Adrenal gland (tissue), 12 donors: ENCODE measurements around the gene BRIP1. TPM values are rescaled to one million over a fixed set of nuclear protein-coding genes. Genes with fewer than 3 reads are reported as not detected.

Experiments used
- DNase-seq, 7 donors: peaks; one replicate each; pipeline ENCODE4 v3.0.0-alpha.2; 2019 to 2020
- H3K27ac ChIP-seq, 5 donors: fragments of 200-600 bp; sonication (generic) in 4 of 5; 1 replicate in 3 of 5; 2 replicates in 2 of 5; pipeline versions ENCODE4 v1.5.1 to v1.8.0; 2016 to 2020; ENCODE audit warnings: mild to moderate bottlenecking in 1 of 5
- H3K27me3 ChIP-seq: fragments of 200-600 bp; 2 replicates; pipeline ENCODE4 v1.8.0; 2021
- H3K36me3 ChIP-seq, 2 donors: fragments of 200-600 bp; replicated peaks in 1 of 2; 1 replicate in 1 of 2; 2 replicates in 1 of 2; pipeline versions ENCODE4 v1.5.1 to v1.8.0; 2018 to 2022
- H3K4me1 ChIP-seq, 2 donors: fragments of 200-600 bp; replicated peaks in 1 of 2; 1 replicate in 1 of 2; 2 replicates in 1 of 2; pipeline versions ENCODE4 v1.5.1 to v1.8.0; 2018 to 2021
- H3K4me3 ChIP-seq, 4 donors: fragments of 200-600 bp; sonication (generic) in 3 of 4; one replicate each; pipeline ENCODE4 v1.5.1; 2016 to 2018
- H3K9me3 ChIP-seq, 3 donors: fragments of 200-600 bp; sonication (generic) in 1 of 3; replicated peaks in 1 of 3; 1 replicate in 2 of 3; 2 replicates in 1 of 3; pipeline versions ENCODE4 v1.5.1 to v1.8.0; 2016 to 2021
- CTCF ChIP-seq, 6 experiments: fragments of 450-650 bp in 4 of 6; fragments of 200-600 bp in 2 of 6; sonication (generic) in 1 of 6; IDR thresholded peaks; 1 replicate in 5 of 6; 2 replicates in 1 of 6; pipeline versions ENCODE4 v1.5.1 to v1.8.0; 2016 to 2021; ENCODE audit warnings: antibody characterized with exemption in 6 of 6, mild to moderate bottlenecking in 2 of 6, moderate library complexity in 1 of 6
- POLR2A ChIP-seq, 2 donors: fragments of 450-650 bp; IDR thresholded peaks; one replicate each; pipeline ENCODE4 v1.6.1; 2017; ENCODE audit warnings: antibody characterized with exemption in 2 of 2, mild to moderate bottlenecking in 2 of 2, moderate library complexity in 1 of 2
- WGBS, 4 donors: extraction: QIAGEN DNeasy Blood & Tissue Kit in 2 of 4; methylation state at CpG; one replicate each; pipeline versions ENCODE4 v1.1.5 to v1.1.7; 2013 to 2017; 5-methylcytosine and 5-hydroxymethylcytosine counted together
- intact Hi-C, 2 donors: fragments of 100-400 bp; cut with DNase I; formaldehyde crosslinking; loops; one replicate each; pipeline versions ENCODE4 v1.14.1 to v1.15.0; 2022 to 2023
- polyA plus RNA-seq, 3 donors: library from polyadenylated mRNA; stranded (reverse); fragments of 200-250 nt in 2 of 3; fragments of 350-450 nt in 1 of 3; fragmentation: Illumina TruSeq in 1 of 3; extraction: RNeasy Lipid Tissue Mini Kit (QIAGEN cat#74804) in 1 of 3; gene quantifications; one replicate each; pipeline ENCODE4 v1.2.3, GENCODE V29; 2013 to 2014
- total RNA-seq, 9 donors: library from RNA; depleted of rRNA in 4 of 9; stranded (reverse); fragments of >200 nt in 4 of 9; fragments of 120-200 nt in 1 of 9; fragmentation: NEBNext Ultra II Directional in 1 of 9; extraction: Animal tissue kit (Norgen Biotek cat#: 25700) in 1 of 9; gene quantifications; one replicate each; pipeline versions ENCODE4 v1.1.0 to v1.2.4, GENCODE V29; 2013 to 2023
- donor health status: healthy with polysubstance abuse.
- donor health status: Bipolar disorder and iron deficiency.
- donor health status: DM: yes; HTN: yes; CAD: no.
- donor health status: DM: no; HTN: no; CAD: no.
- donor health status: DM: no; HTN: no; CAD: no.
- donor health status: DM: yes; HTN: yes; CAD: no.

The BRIP1 gene
- total and polyA plus RNA-seq, 12 donors: 0.06 to 6.9 (median 0.46) TPM

- Histone ChIP-seq H3K27me3 (no peaks in the 10 kb centered on the region), H3K27ac (no peak overlapping the region), H3K4me1 (no peaks in the 10 kb centered on the region), H3K9me3 (no peaks in the 10 kb centered on the region), H3K4me3 (no peak overlapping the region), H3K36me3 (no peaks in the 10 kb centered on the region)
- DNase-seq: no peak
- 91 to 97% (median 93%) methylated on average over 1 of the region's 1 CpG for WGBS, 4 donors
- intact Hi-C loops: no loop called here
- TF ChIP-seq CTCF (IDR thresholded peaks at IDR 0.05) (no peak), POLR2A (IDR thresholded peaks at IDR 0.05) (no peak)
Measured at GRCh38 chr17:61799812-61800484, 63.4 kb downstream of the BRIP1 start.

- no peaks in the 10 kb centered on the region for H3K9me3 ChIP-seq
- DNase-seq: no peak
- no peaks in the 10 kb centered on the region for H3K27me3 ChIP-seq
- TF ChIP-seq POLR2A (IDR thresholded peaks at IDR 0.05) (no peak), CTCF (IDR thresholded peaks at IDR 0.05) (no peak)
- no peaks in the 10 kb centered on the region for H3K4me1 ChIP-seq
- intact Hi-C loops: no loop called here
- H3K4me3 ChIP-seq: no peak overlapping the region
- no peaks in the 10 kb centered on the region for H3K36me3 ChIP-seq
- 95 to 98% (median 97%) methylated on average over 2 of the region's 2 CpGs for WGBS, 4 donors
- no peak overlapping the region for H3K27ac ChIP-seq
Measured at GRCh38 chr17:61797283-61797682, 66.0 kb downstream of the BRIP1 start.

- DNase-seq: no peak
- H3K27ac ChIP-seq: no peak overlapping the region
- no peaks in the 10 kb centered on the region for H3K4me1 ChIP-seq
- intact Hi-C loops: no loop called here
- 85 to 90% (median 86%) methylated on average over 2 of the region's 2 CpGs for WGBS, 4 donors
- no peaks in the 10 kb centered on the region for H3K36me3 ChIP-seq
- no peaks in the 10 kb centered on the region for H3K27me3 ChIP-seq
- no peak for TF ChIP-seq POLR2A (IDR thresholded peaks at IDR 0.05)
- no peak for TF ChIP-seq CTCF (IDR thresholded peaks at IDR 0.05)
- no peak overlapping the region for H3K4me3 ChIP-seq
- H3K9me3 ChIP-seq: no peaks in the 10 kb centered on the region
Measured at GRCh38 chr17:61795546-61795945, 67.8 kb downstream of the BRIP1 start.

GRCh38 chr17:61794792-61795191 lies 68.5 kb downstream of the BRIP1 start:
- Histone ChIP-seq H3K9me3 (no peaks in the 10 kb centered on the region), H3K27ac (no peak overlapping the region), H3K4me1 (no peaks in the 10 kb centered on the region), H3K36me3 (no peaks in the 10 kb centered on the region), H3K4me3 (no peak overlapping the region), H3K27me3 (no peaks in the 10 kb centered on the region)
- intact Hi-C loops: no loop called here
- 87 to 95% (median 88%) methylated on average over 1 of the region's 1 CpG for WGBS, 4 donors
- no peak for DNase-seq
- TF ChIP-seq CTCF (IDR thresholded peaks at IDR 0.05) (no peak), POLR2A (IDR thresholded peaks at IDR 0.05) (no peak)
